ENCODE measurements around the gene NTRK3.

Gene NTRK3

GRCh38 chr15:88232771-88233201 lies 23.8 kb downstream of the NTRK3 start:
- DNase-seq (ENCODE audit: low read depth in 2 of 2, low spot score in 1 of 2) = no peak

GRCh38 chr15:88231909-88232644 lies 24.5 kb downstream of the NTRK3 start:
- no peak for DNase-seq (ENCODE audit: low read depth in 2 of 2, low spot score in 1 of 2)

- DNase-seq (ENCODE audit: low read depth in 2 of 2, low spot score in 1 of 2) = no peak
These were observed 25.7 kb downstream of the NTRK3 start for GRCh38 chr15:88230823-88231222.

GRCh38 chr15:88225461-88225860 lies 31.1 kb downstream of the NTRK3 start:
- no peak for DNase-seq (ENCODE audit: low read depth in 2 of 2, low spot score in 1 of 2)

- DNase-seq (ENCODE audit: low read depth in 2 of 2, low spot score in 1 of 2) = no peak
These were observed 33.5 kb downstream of the NTRK3 start for GRCh38 chr15:88223084-88223483.

GRCh38 chr15:88221836-88222235 lies 34.7 kb downstream of the NTRK3 start:
- no peak for DNase-seq (ENCODE audit: low read depth in 2 of 2, low spot score in 1 of 2)

- no peak for DNase-seq (ENCODE audit: low read depth in 2 of 2, low spot score in 1 of 2)
These were observed 35.9 kb downstream of the NTRK3 start for GRCh38 chr15:88220443-88221335.

- DNase-seq (ENCODE audit: low read depth in 2 of 2, low spot score in 1 of 2) = no peak
These were observed 36.9 kb downstream of the NTRK3 start for GRCh38 chr15:88219623-88220022.

GRCh38 chr15:88218557-88219221 lies 37.9 kb downstream of the NTRK3 start:
- no peak for DNase-seq (ENCODE audit: low read depth in 2 of 2, low spot score in 1 of 2)

- no peak for DNase-seq (ENCODE audit: low read depth in 2 of 2, low spot score in 1 of 2)
These were observed 41.4 kb downstream of the NTRK3 start for GRCh38 chr15:88215066-88215648.

GRCh38 chr15:88209111-88209510 lies 47.4 kb downstream of the NTRK3 start:
- DNase-seq (ENCODE audit: low read depth in 2 of 2, low spot score in 1 of 2) = no peak

- no peak for DNase-seq (ENCODE audit: low read depth in 2 of 2, low spot score in 1 of 2)
These were observed 48.1 kb downstream of the NTRK3 start for GRCh38 chr15:88208396-88208795.

GRCh38 chr15:88207565-88207964 lies 49.0 kb downstream of the NTRK3 start:
- no peak for DNase-seq (ENCODE audit: low read depth in 2 of 2, low spot score in 1 of 2)

- DNase-seq (ENCODE audit: low read depth in 2 of 2, low spot score in 1 of 2) = no peak
These were observed 52.0 kb downstream of the NTRK3 start for GRCh38 chr15:88204584-88204983.

GRCh38 chr15:88202231-88202630 lies 54.3 kb downstream of the NTRK3 start:
- DNase-seq (ENCODE audit: low read depth in 2 of 2, low spot score in 1 of 2) = no peak

- DNase-seq (ENCODE audit: low read depth in 2 of 2, low spot score in 1 of 2) = no peak
These were observed 55.3 kb downstream of the NTRK3 start for GRCh38 chr15:88201207-88201606.

- no peak for DNase-seq (ENCODE audit: low read depth in 2 of 2, low spot score in 1 of 2)
These were observed 59.6 kb downstream of the NTRK3 start for GRCh38 chr15:88196961-88197360.

GRCh38 chr15:88194162-88194561 lies 62.4 kb downstream of the NTRK3 start:
- no peak for DNase-seq (ENCODE audit: low read depth in 2 of 2, low spot score in 1 of 2)

GRCh38 chr15:88193415-88193814 lies 63.1 kb downstream of the NTRK3 start:
- DNase-seq (ENCODE audit: low read depth in 2 of 2, low spot score in 1 of 2) = no peak

- DNase-seq (ENCODE audit: low read depth in 2 of 2, low spot score in 1 of 2) = no peak
These were observed 64.8 kb downstream of the NTRK3 start for GRCh38 chr15:88191812-88192165.

GRCh38 chr15:88190232-88190631 lies 66.3 kb downstream of the NTRK3 start:
- no peak for DNase-seq (ENCODE audit: low read depth in 2 of 2, low spot score in 1 of 2)

All from stimulated activated CD8-positive, alpha-beta memory T cell treated with anti-CD3 and anti-CD28 coated beads, Interleukin-4, amount 100 ng/mL, for 1 hour (primary cell).